ENCODE results near the gene CERK. TPM values are rescaled to one million over a fixed set of nuclear protein-coding genes. Genes with fewer than 3 reads are reported as not detected.

CERK gene
- total RNA-seq, 3 donors from 2014 or later = 23.3 to 37.3 (median 26.5) TPM

DNA sequence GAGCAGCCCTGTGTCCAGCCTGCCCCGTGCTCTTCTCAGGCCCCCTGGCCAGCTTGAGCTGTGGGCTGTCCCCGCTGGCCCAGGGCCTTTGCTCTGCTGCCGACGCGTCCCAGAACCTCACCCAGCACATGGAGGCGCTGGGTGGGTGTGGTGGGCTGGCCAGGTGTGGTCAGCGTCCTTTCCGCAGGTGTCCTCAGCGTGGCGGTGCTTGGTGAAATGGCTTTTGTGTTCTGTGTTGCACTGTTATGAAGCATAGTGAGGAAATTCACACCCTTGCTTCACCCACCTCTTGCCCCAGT is 80.4 kb downstream of the CERK start:
- Histone ChIP-seq H3K4me1 (peaks cover 3 to 8% of the 10 kb centered on the region in 2 donors), H3K4me3 (no peak overlapping the region), H3K27me3 (no peaks in the 10 kb centered on the region), H3K27ac (no peak overlapping the region), H3K9me3 (no peaks in the 10 kb centered on the region), H3K36me3 (no peaks in the 10 kb centered on the region)
- intact Hi-C loops (cut with DNase I; ENCODE audit: low total_unique reads) = no loop called here
- TF ChIP-seq, protein P1, sequence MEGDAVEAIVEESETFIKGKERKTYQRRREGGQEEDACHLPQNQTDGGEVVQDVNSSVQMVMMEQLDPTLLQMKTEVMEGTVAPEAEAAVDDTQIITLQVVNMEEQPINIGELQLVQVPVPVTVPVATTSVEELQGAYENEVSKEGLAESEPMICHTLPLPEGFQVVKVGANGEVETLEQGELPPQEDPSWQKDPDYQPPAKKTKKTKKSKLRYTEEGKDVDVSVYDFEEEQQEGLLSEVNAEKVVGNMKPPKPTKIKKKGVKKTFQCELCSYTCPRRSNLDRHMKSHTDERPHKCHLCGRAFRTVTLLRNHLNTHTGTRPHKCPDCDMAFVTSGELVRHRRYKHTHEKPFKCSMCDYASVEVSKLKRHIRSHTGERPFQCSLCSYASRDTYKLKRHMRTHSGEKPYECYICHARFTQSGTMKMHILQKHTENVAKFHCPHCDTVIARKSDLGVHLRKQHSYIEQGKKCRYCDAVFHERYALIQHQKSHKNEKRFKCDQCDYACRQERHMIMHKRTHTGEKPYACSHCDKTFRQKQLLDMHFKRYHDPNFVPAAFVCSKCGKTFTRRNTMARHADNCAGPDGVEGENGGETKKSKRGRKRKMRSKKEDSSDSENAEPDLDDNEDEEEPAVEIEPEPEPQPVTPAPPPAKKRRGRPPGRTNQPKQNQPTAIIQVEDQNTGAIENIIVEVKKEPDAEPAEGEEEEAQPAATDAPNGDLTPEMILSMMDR (IDR thresholded peaks at IDR 0.05) = no peak
- no peak for TF ChIP-seq POLR2AphosphoS5 (IDR thresholded peaks at IDR 0.05)
- TF ChIP-seq POLR2A (IDR thresholded peaks at IDR 0.05) = no peak
- DNase-seq (ENCODE audit: low spot score in 2 of 2) = no peak

DNA sequence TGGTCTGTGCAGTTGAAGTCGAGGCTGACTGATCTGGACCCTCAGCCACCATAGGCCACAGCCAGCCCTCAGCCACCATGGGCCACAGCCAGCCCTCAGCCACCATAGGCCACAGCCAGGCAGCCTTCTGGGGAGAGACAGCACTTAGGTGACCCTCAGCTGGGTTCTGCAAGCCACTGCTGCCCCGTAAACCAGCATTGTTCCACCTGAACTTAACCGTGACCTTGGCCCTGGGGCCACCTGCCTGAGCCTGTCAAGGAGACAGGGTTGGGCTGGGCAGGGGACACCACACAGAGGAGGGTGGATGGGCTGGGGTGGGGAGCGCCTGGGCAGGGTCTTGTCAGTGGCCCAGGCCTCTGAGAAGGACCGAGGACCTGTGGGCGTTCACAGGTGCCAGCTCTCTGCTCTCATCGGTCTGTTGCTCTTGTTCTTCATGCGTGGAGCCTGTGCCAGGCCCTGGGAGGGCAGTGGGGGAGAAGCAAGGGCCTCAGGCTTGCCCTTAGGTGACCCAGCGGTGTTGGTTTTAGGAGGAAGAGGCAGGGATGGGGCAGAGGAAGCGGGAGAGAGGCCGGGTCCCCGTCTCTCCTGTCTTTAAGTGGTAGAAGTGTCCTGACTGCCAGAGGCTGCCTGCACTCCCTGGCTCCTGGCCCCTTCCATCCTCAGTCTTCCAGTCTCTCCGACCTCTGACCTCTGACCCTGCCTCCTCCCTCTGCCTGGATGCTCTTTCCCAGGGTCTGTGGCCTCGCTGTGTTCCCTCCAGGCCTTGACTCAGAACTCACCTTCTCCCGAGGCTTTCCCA is 81.0 kb downstream of the CERK start:
- H3K36me3 ChIP-seq = no peaks in the 10 kb centered on the region
- intact Hi-C loops (cut with DNase I; ENCODE audit: low total_unique reads) = no loop called here
- DNase-seq (ENCODE audit: low spot score in 2 of 2) = no peak
- no peaks in the 10 kb centered on the region for H3K27me3 ChIP-seq
- TF ChIP-seq POLR2AphosphoS5 (IDR thresholded peaks at IDR 0.05) (no peak), POLR2A (IDR thresholded peaks at IDR 0.05) (no peak)
- TF ChIP-seq, protein P1 (IDR thresholded peaks at IDR 0.05) = no peak
- H3K4me3 ChIP-seq = no peak overlapping the region
- no peak overlapping the region for H3K27ac ChIP-seq
- H3K9me3 ChIP-seq = no peaks in the 10 kb centered on the region
- H3K4me1 ChIP-seq = peaks cover 8% of the 10 kb centered on the region in 2 donors

DNA sequence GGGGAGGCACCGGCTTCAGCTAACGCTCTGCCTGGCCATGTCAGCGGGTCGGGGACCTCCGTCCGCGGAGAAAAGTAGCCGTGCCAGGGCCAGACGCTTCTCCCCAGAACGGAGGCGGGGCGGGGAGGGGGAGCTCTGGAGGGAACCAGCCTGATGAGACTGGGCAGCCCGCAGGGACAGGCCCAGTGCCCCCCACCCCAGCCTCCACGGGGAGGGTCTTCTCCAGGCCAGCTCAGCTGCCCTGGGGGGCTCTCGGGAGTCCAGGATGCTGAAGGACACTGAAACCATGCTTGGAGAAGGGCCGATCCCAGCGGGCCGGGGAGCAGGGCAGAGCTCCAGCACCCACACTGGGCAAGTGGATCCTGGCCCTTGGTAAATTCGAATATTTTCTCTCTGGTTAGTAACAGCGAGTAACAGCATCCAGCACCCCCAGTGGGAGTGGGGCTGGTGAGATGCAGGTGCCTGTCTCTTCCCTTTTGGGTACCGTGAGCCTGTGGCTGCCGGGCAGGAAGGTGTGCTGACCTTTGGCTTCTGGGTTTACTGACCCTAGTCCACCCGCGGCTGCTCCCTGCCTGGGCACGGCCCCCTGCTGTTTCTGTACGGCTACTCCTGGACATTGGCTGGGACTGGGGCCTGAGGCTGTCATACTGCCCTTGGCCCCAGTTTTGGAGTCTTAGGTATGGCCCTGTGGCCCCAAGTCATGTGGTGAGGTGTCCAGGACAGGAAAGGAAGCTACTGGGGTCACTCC is 82.0 kb downstream of the CERK start:
- Histone ChIP-seq H3K36me3 (no peaks in the 10 kb centered on the region), H3K27ac (no peak overlapping the region), H3K4me1 (peaks cover 8% of the 10 kb centered on the region in 2 donors), H3K9me3 (no peaks in the 10 kb centered on the region), H3K27me3 (no peaks in the 10 kb centered on the region), H3K4me3 (no peak overlapping the region)
- TF ChIP-seq POLR2A (IDR thresholded peaks at IDR 0.05) = no peak
- no peak for TF ChIP-seq POLR2AphosphoS5 (IDR thresholded peaks at IDR 0.05)
- TF ChIP-seq, protein P1 (IDR thresholded peaks at IDR 0.05) = no peak
- intact Hi-C loops (cut with DNase I; ENCODE audit: low total_unique reads) = no loop called here
- DNase-seq (ENCODE audit: low spot score in 2 of 2) = no peak

DNA sequence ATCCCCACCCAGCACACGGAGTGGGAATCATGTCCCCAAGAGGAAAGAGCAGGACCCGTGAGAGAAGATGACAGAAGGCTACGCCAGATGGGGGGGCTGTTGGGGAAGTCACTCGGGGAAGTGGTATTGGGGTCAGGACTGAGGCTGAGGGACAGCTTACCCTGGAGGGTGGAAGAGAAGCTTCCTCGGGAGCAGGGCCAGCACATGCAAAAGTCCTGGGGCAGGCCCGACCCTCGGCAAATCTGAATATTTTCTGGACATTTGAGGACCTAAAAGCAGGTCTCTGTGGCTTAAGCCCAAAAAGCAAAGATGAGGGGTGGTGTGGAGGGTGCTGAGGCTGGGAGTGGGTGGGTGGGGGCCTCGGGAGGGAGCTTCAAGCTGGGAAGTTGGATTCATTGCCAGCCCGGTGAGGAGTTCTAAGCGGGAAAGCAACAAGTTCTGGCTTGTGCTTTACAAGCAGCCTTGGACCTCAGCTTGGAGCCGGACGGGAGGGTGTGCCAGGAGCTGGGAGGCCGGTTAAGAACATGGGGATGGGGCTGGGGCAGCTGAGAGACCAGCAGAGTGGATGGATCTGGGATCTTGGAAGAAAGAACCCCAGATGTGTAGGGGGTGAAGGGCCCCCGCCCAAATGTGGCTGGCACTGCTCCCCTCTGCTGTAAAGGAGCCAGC is 83.0 kb downstream of the CERK start:
- H3K27me3 ChIP-seq = no peaks in the 10 kb centered on the region
- H3K27ac ChIP-seq = no peak overlapping the region
- TF ChIP-seq, protein P1 (IDR thresholded peaks at IDR 0.05) = no peak
- no peak for TF ChIP-seq POLR2AphosphoS5 (IDR thresholded peaks at IDR 0.05)
- TF ChIP-seq POLR2A (IDR thresholded peaks at IDR 0.05) = no peak
- peaks cover 3 to 8% of the 10 kb centered on the region in 2 donors for H3K4me1 ChIP-seq
- intact Hi-C loops (cut with DNase I; ENCODE audit: low total_unique reads) = loop anchor here (1.0 to 5.0 kb wide), 2 partner anchors 18 to 357 kb away; no protein-coding TSS in a partner anchor
- DNase-seq (ENCODE audit: low spot score in 2 of 2) = no peak
- H3K36me3 ChIP-seq = no peaks in the 10 kb centered on the region
- no peaks in the 10 kb centered on the region for H3K9me3 ChIP-seq
- H3K4me3 ChIP-seq = no peak overlapping the region
